GM12878 (cell line): ENCODE results near the gene OR13J1. TPM values are rescaled to one million over a fixed set of nuclear protein-coding genes. Genes with fewer than 3 reads are reported as not detected.

Source experiments
- ATAC-seq: fragments of 200-7000 bp; cut with Tn5 transposase; 3 replicates; pipeline ENCODE4 v1.9.1; 2020; ENCODE audit warnings: mild to moderate bottlenecking, moderate library complexity
- BruUV-seq: library from RNA; stranded (reverse); fragments of 400-500 nt; replicated peaks from 2 replicates; lab custom pipeline; 2021; lab: Mats Ljungman, UMichigan
- CTCF ChIA-PET: fragments of 300-600 bp; sonication (Branson Sonifier 250); formaldehyde crosslinking; extraction: SDS; loops from one replicate; lab custom pipeline; 2021; ENCODE audit warnings: inconsistent platforms; lab: Yijun Ruan, JAX
- POLR2A ChIA-PET: fragments of 350-600 bp; formaldehyde crosslinking; extraction: SDS; loops from one replicate; lab custom pipeline; 2021; ENCODE audit warnings: inconsistent platforms; lab: Charles Lee
- RAD21 ChIA-PET: fragments of 300-600 bp; sonication (Branson Sonifier 250); formaldehyde crosslinking; loops from one replicate; lab custom pipeline; 2023; ENCODE audit warnings: antibody characterized with exemption; ENCODE audit not compliant: unreplicated experiment; lab: Charles Lee
- SMC1A ChIA-PET: fragments of 300-600 bp; sonication (Branson Sonifier 250); formaldehyde crosslinking; loops from one replicate; lab custom pipeline; 2023; ENCODE audit not compliant: unreplicated experiment, uncharacterized antibody; lab: Charles Lee
- DNase-seq: peaks from one replicate; pipeline ENCODE4 v3.0.0-alpha.2; 2011; ENCODE audit warnings: low read depth, low spot score
- FAIRE-seq: peaks from 3 replicates; lab custom pipeline; 2011; peaks lifted over from hg19 to GRCh38; lab: Jason Lieb, UNC
- H2AFZ ChIP-seq: 2 replicates; pipeline ENCODE4 v1.6.0; 2011; ENCODE audit warnings: low read depth, low read length, control low read depth; ENCODE audit not compliant: control insufficient read depth
- H3K27ac ChIP-seq: 2 replicates; pipeline ENCODE4 v1.5.1; 2011; ENCODE audit warnings: control low read depth; ENCODE audit not compliant: control insufficient read depth, insufficient read depth
- H3K27me3 ChIP-seq, 2 experiments: replicated peaks in 1 of 2; 2 replicates each; pipeline versions ENCODE4 v1.6.0 to v1.6.1; 2011; ENCODE audit warnings: low read length in 1 of 2; ENCODE audit not compliant: control insufficient read depth in 2 of 2, insufficient read depth in 2 of 2
- H3K36me3 ChIP-seq, 2 experiments: 2 replicates each; pipeline ENCODE4 v1.5.1; 2011; ENCODE audit warnings: low read length in 1 of 2; ENCODE audit not compliant: control insufficient read depth in 2 of 2, insufficient read depth in 2 of 2
- H3K4me1 ChIP-seq: 2 replicates; pipeline ENCODE4 v1.6.1; 2011; ENCODE audit warnings: mild to moderate bottlenecking, low read length, moderate library complexity, mixed read lengths; ENCODE audit not compliant: control insufficient read depth, insufficient read depth
- H3K4me2 ChIP-seq: 2 replicates; pipeline ENCODE4 v1.6.0; 2011; ENCODE audit warnings: control low read depth; ENCODE audit not compliant: control insufficient read depth, insufficient read depth
- H3K4me3 ChIP-seq: fragments of 200-600 bp; sonication (generic); 2 replicates; pipeline ENCODE4 v1.5.1; 2016
- H3K79me2 ChIP-seq: 2 replicates; pipeline ENCODE4 v1.6.0; 2011; ENCODE audit warnings: low read length; ENCODE audit not compliant: control insufficient read depth, insufficient read depth
- H3K9ac ChIP-seq: 2 replicates; pipeline ENCODE4 v1.8.0; 2011; ENCODE audit warnings: low read length, control low read depth, mixed read lengths; ENCODE audit not compliant: control insufficient read depth, insufficient read depth
- H3K9me3 ChIP-seq: replicated peaks from 3 replicates; pipeline ENCODE4 v1.5.1; 2011; ENCODE audit warnings: mild to moderate bottlenecking, low read length; ENCODE audit not compliant: control insufficient read depth, insufficient read depth
- H4K20me1 ChIP-seq: 2 replicates; pipeline ENCODE4 v1.6.0; 2011; ENCODE audit not compliant: control insufficient read depth, insufficient read depth
- CEBPB ChIP-seq, 2 experiments: fragments of 150-350 bp in 1 of 2; IDR thresholded peaks; 2 replicates each; pipeline ENCODE4 v1.6.1; 2012 to 2014; ENCODE audit warnings: low read depth in 2 of 2, low read length in 2 of 2, borderline replicate concordance in 1 of 2, inconsistent platforms in 1 of 2
- EED ChIP-seq: sonication (generic); IDR thresholded peaks from 2 replicates; pipeline ENCODE4 v1.6.1; 2016; ENCODE audit warnings: antibody characterized with exemption, low read depth
- ESRRA ChIP-seq: IDR thresholded peaks from 2 replicates; pipeline ENCODE4 v1.6.1; 2012; ENCODE audit warnings: mild to moderate bottlenecking, low read length, improper control_type of control experiment
- MEF2B ChIP-seq: fragments of 450-650 bp; IDR thresholded peaks from 2 replicates; pipeline ENCODE4 v1.6.1; 2018; ENCODE audit warnings: mild to moderate bottlenecking, moderate library complexity; ENCODE audit not compliant: partially characterized antibody, poor library complexity, severe bottlenecking
- MYC ChIP-seq: IDR thresholded peaks from 2 replicates; pipeline ENCODE4 v1.6.1; 2011; ENCODE audit warnings: mild to moderate bottlenecking, low read length, moderate library complexity, inconsistent platforms; ENCODE audit not compliant: insufficient read depth, insufficient replicate concordance, insufficient read length, severe bottlenecking
- NFYB ChIP-seq: IDR thresholded peaks from 2 replicates; pipeline ENCODE4 v1.6.1; 2011; ENCODE audit warnings: low read depth, mild to moderate bottlenecking, low read length, improper control_type of control experiment, moderate library complexity; ENCODE audit not compliant: insufficient read depth
- NR2C1 ChIP-seq: fragments of 450-650 bp; IDR thresholded peaks from 2 replicates; pipeline ENCODE4 v1.6.1; 2017; ENCODE audit warnings: antibody characterized with exemption, mild to moderate bottlenecking, moderate library complexity
- NR2F1 ChIP-seq: fragments of 450-650 bp; conservative IDR thresholded peaks from 2 replicates; pipeline ENCODE4 v1.6.1; 2017; ENCODE audit warnings: mild to moderate bottlenecking
- PAX8 ChIP-seq: fragments of 450-650 bp; IDR thresholded peaks from 2 replicates; pipeline ENCODE4 v1.6.1; 2017; ENCODE audit warnings: mild to moderate bottlenecking, moderate library complexity
- RELA ChIP-seq: fragments of 450-650 bp; IDR thresholded peaks from 2 replicates; pipeline ENCODE4 v1.8.0; 2014; ENCODE audit warnings: borderline replicate concordance; ENCODE audit not compliant: partially characterized antibody
- RUNX3 ChIP-seq: IDR thresholded peaks from 2 replicates; pipeline ENCODE4 v1.6.1; 2012; ENCODE audit warnings: low read length, inconsistent platforms
- SPI1 ChIP-seq: IDR thresholded peaks from 2 replicates; pipeline ENCODE4 v1.6.1; 2011; ENCODE audit warnings: low read depth, mild to moderate bottlenecking, low read length, moderate library complexity, borderline replicate concordance; ENCODE audit not compliant: insufficient read depth
- YBX1 ChIP-seq: fragments of 450-650 bp; IDR thresholded peaks from 2 replicates; pipeline ENCODE4 v1.6.1; 2016; ENCODE audit warnings: antibody characterized with exemption
- WGBS: methylation state at CpG from one replicate; pipeline ENCODE4 v1.1.6; 2016; ENCODE audit warnings: low lambda C conversion rate; ENCODE audit not compliant: insufficient replicate concordance, insufficient coverage; ENCODE audit errors: missing lambda C conversion rate; 5-methylcytosine and 5-hydroxymethylcytosine counted together
- in situ Hi-C: fragments of 300-500 bp; cut with MboI; formaldehyde crosslinking; loops from 9 replicates; pipeline ENCODE4 v1.14.3; 2018; ENCODE audit warnings: mixed read lengths
- intact Hi-C: fragments of 100-400 bp; cut with micrococcal nuclease; formaldehyde crosslinking; loops from one replicate; pipeline ENCODE4 v1.14.2; 2022; ENCODE audit not compliant: unreplicated experiment
- polyA plus RNA-seq, 11 experiments: library from polyadenylated mRNA; depleted of rRNA in 4 of 11; unstranded in 6 of 11; stranded (reverse) in 5 of 11; fragments of >200 nt; fragmentation: Nextera tagmentation in 4 of 11; fragmentation: Illumina TruSeq in 1 of 11; extraction: Ambion mirVana in 4 of 11; extraction: Trizol in 1 of 11; gene quantifications; 1 replicate in 1 of 11; 2 replicates in 10 of 11; pipeline versions ENCODE4 v1.2.1 to v1.2.3, GENCODE V29; 2011 to 2016; ENCODE audit warnings: inconsistent platforms in 2 of 11, missing spikeins in 2 of 11, low read depth in 1 of 11
- total RNA-seq, 4 experiments: library from RNA; depleted of rRNA in 3 of 4; stranded (reverse); fragments of >200 nt in 3 of 4; fragmentation: Illumina TruSeq in 1 of 4; extraction: Trizol in 1 of 4; gene quantifications; 2 replicates each; pipeline versions ENCODE4 v1.2.1 to v1.2.3, GENCODE V29; 2013 to 2021

OR13J1 gene
- total and polyA plus RNA-seq, 10 of the 15 experiments (the other 5 are each of a cell fraction or from before 2014, with no cell fraction given) = not detected

DNA sequence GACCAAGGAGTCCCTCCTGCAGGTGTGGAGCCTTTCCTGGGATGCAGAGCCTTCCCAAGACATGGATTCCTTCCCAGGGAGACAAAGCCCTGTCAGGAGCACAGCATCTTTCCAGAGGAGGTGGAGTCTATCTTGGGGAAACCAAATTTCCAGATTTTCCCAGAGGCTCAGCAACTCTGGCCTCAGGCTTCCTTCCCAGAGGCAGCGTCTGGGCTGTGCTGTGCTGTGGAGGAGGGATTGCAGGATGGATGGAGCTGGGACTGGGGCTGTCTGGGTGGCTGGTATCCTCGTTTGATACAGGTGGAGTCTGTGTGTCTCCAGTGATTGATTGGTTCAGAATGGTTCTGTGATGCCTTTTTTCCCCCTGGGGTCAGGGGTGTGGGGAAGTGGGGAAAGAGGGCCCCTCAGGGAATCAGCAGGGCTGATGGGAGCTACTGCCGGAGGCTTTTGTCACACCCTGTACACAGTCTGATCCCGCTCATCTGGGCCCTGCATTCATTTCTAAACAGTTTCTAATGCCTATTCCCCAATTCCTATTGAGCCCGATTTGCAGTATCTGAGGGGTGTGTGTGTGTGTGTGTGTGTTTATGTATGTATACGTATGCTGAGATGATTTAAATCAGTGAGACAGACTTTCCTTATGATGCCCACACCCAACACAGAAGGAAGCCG lies 16.0 kb downstream of the OR13J1 start (continued):
- TF ChIP-seq CEBPB (IDR thresholded peaks at IDR 0.05; ENCODE audit: borderline replicate concordance in 1 of 2, low read depth in 2 of 2, low read length in 2 of 2) = no peak
- no peak for TF ChIP-seq NR2F1
- TF ChIP-seq ESRRA = no peak
- TF ChIP-seq PAX8 = no peak
- no peak for TF ChIP-seq MYC
- no peak for TF ChIP-seq SPI1
- no peak for TF ChIP-seq RUNX3
- no peak for TF ChIP-seq EED
- TF ChIP-seq NR2C1 = no peak

DNA sequence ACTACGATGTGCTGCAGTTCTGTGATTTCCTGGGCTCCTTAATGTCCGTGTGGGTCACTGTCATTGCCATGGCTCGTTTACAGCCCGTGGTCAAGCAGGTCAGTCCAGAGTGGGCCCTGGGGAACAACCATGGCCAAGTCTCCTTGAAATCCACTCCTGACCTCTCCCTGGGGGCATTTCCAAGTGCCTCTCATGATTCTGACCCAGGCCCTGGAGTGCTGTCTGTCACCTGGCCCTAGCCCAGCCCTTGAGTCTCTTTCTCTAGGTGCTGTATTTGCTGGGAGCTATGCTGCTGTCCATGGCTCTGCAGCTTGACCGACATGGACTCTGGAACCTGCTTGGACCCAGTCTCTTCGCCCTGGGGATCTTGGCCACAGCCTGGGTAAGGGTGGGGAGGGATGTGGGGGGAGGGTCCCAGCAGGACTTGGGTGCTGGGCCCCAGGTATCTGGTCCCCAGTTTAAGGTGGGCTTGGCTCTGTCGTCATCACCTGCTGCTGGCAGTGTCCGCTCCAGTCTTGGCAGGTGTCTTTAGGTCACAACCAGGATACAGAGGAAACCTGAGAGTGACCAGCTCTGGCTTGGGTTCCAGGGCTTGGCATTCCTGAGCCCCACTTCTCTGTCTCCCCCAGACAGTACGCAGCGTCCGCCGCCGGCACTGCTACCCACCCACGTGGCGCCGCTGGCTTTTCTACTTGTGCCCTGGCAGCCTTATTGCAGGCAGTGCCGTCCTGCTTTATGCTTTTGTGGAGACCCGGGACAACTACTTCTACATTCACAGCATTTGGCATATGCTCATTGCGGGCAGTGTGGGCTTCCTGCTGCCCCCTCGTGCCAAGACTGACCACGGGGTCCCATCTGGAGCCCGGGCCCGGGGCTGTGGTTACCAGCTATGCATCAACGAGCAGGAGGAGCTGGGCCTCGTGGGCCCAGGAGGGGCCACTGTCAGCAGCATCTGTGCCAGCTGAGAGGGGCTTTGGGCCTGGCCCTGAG lies 17.0 kb downstream of the OR13J1 start:
- peaks cover 5% of the 10 kb centered on the region for H3K4me1 ChIP-seq
- H3K27me3 ChIP-seq = no peaks in the 10 kb centered on the region
- BruUV-seq = no TSS peak
- no peaks in the 10 kb centered on the region for H3K36me3 ChIP-seq
- FAIRE-seq (no peak), ATAC-seq (no peak), DNase-seq (no peak)
- intact Hi-C loops (no loop called here), in situ Hi-C loops (no loop called here)
- no peaks in the 10 kb centered on the region for H3K9me3 ChIP-seq
- no peak overlapping the region for H3K9ac ChIP-seq
- ChIA-PET CTCF (interaction anchor here (0.7 to 2.3 kb wide), 5 partner anchors 8 to 155 kb away, joined by 3 to 6 read pairs (median 4); no protein-coding TSS in a partner anchor), SMC1A (interaction anchor here (1.6 kb wide), 1 partner anchor 27 kb away, joined by 5 read pairs; no protein-coding TSS in a partner anchor), POLR2A (no interaction called here), RAD21 (interaction anchor here (0.7 kb wide), 1 partner anchor 11 kb away, joined by 3 read pairs; no protein-coding TSS in a partner anchor)
- H3K27ac ChIP-seq = no peak overlapping the region
- TF ChIP-seq YBX1 = no peak
- TF ChIP-seq MEF2B = no peak
- no peak for TF ChIP-seq RELA
- TF ChIP-seq NFYB = no peak
- H3K4me2 ChIP-seq = no peak overlapping the region
- no peak overlapping the region for H2AFZ ChIP-seq
- 55% methylated on average over 25 of the region's 25 CpGs for WGBS
- H3K4me3 ChIP-seq = no peak overlapping the region
- no peaks in the 10 kb centered on the region for H4K20me1 ChIP-seq
- no peaks in the 10 kb centered on the region for H3K79me2 ChIP-seq
